GM21717 (cell line): Measurements from ENCODE around the gene IGDCC3.

Experiments
- ATAC-seq: cut with Tn5 transposase; IDR thresholded peaks from one replicate; pipeline ENCODE4 v1.9.1; 2021; ENCODE audit warnings: mild to moderate bottlenecking, moderate library complexity; ENCODE audit not compliant: unreplicated experiment

Gene IGDCC3

DNA sequence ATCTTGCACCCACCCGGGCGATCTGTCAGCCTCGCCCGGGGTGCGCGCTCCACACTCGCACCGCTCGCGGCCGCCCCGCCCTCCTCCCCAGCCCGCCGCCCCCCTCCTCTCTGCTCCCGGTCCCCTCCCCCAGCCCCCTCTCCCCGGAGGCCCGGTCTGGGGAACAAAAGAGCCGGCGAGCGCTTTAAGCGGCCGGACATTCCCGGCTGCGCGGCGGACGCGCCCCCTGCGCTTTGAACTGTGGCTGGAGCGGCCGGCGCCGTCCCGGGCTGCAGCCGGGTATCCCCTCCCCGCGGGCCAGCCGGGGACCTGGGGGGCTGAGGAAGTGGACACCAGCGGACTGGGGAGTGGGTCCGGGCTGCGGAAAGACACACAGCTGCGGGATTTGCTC is at the start of gene IGDCC3:
IGDCC3 (minus strand) TSS at position 27 of the 391 bp plus-strand sequence. CDS start 214 bp downstream, outside the sequence.
- ATAC-seq: no peak

DNA sequence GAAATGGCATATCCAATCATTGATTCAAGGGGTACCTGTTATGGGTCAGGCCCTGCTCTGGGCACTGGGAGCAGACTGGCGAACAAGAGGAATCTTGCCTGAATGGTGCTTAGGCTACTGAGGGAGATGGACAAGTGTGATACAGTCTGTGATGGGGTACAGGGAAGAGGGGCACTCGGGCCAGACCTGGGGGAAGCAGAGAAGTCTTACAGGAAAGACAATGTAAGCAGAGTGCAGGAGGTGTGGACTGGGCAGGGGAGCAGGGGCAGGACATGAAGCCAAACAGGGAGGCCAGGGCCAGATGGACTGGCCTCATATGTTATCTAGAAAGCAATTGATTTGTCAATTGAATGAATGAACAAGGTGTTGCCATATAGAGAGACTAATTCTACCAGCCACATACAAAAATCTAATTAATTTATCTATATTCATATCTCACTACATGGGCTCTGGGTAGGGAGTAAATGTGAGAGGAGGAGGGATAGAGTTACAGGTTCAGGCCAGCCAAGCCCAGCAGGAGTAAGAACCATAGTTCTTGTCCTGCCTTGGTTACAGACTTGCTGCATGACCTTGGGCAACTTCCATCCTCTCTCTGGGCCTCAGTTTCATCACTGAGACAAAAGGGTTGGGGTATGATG is 48.5 kb upstream of the IGDCC3 start:
- no peak for ATAC-seq

- ATAC-seq: no peak
Observed at GRCh38 chr15:65424683-65425082, 46.9 kb upstream of the IGDCC3 start.

- ATAC-seq: no peak
Observed at GRCh38 chr15:65423976-65424679, 46.3 kb upstream of the IGDCC3 start.

DNA sequence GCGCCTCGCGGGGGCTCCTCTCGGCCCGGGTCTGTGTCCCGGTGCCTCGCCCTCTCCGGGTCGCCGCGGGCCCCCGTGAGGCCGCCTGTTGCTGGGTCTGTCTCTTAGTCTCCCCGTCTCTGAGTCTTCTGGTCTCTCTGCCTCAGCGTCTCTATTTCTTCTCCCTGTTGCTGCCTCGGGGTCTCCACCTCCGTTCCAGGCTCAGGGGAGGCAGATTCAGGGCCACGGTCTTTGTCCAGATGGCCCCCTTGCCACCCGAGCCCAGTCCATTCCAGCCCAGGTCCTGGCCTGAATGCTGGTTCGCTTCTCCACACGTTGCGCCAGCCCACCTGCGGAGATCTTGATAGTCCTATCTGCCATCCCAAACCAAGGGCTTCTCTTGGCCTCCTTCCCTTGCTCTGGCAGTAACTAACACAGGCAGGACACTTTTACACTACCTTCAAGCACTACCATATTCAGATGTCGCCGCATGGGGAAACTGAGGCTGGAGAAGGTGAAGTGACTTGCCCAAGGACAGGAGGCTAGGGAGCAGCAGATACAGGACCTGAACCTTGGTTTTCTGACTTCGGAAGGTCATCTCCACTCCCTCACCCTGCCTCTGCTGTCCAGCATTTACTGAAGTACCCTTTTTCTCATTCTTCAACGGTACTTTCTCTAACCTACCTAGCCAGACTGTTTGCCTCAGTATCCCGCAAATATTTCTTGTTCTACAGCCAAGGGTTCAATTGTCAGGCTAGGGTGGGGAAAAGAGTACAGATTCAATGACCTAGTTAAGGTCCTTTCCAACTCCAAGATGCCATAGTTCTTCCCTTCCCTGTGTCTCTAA is 45.6 kb upstream of the IGDCC3 start:
- ATAC-seq: no peak

GRCh38 chr15:65421360-65422215 is 43.8 kb upstream of the IGDCC3 start:
- no peak for ATAC-seq

DNA sequence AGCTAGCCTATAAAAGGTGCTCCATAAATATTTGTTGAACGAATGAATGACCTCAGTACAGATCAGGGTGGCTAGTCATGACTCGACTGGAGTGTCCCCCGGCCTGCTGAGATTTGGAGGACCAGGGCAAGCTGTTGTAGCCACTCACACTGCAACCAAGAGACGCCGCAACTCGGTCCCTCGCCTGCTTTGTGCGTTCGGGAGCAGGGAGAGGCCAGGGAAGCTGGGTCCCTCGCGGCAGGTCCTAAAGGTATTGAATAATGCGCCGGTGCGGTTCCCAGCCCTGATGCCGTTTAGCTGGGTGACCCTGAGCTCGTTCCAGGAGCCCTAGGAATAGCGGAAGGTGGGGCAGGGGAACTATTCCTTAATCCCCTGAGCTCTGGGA is 43.2 kb upstream of the IGDCC3 start:
- ATAC-seq: no peak

GRCh38 chr15:65418596-65418995 is 40.8 kb upstream of the IGDCC3 start:
- no peak for ATAC-seq

GRCh38 chr15:65416845-65417416 is 39.1 kb upstream of the IGDCC3 start:
- no peak for ATAC-seq

DNA sequence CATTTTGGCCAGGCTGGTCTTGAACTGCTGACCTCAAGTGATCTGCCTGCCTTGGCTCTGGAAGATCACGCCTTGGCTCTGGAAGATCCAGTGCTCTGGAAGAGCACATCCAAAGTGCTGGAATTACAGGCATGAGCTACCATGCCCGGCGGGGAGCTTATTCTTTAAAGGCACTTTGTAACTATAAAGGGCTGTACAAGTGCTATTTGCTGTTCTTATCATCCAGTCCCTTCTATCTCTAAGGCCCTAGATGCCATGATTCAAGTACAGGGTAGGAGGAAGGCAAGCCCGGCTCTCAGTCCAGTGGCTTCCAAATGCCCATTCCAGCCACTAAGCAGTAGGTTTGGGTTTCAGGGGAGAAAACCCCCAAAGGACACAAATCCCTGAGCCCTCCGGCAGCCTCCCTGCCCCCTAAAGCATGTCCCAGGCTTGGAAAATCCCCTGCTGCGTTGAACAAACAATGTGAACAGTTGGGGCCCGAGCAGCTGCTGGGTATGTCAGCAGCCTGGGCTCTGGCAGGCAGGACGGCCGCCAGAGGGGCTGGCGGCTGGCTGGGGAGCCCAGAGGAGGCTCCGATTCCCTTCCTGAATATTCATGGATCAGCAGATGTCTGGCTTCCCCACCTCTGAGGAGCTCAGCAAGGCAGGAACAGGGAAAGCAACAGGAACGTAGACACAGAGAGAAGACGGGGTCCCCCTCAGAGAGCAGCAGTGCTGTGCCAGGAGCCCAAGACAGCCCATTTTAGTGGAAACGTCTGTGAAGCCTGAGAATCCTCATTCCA is 37.2 kb upstream of the IGDCC3 start:
- ATAC-seq: no peak

DNA sequence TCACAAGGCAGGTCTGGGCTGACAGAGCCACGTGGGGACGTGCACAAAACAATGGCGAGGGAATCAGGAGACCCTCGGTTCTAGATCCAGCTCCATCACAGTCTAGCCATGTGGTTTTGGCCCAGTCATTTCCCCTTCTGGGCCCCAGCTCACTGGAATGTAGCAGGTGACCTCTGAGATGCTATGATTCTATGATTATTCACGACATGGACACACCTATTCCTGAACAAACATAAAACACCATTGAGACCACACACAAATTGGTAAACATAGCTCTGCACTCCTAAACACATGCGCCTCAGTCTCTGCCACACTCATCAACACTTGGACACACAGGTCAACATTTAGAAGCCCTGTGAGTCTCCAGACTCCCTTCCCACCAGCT is 36.0 kb upstream of the IGDCC3 start:
- no peak for ATAC-seq

GRCh38 chr15:65413051-65413759 is 35.4 kb upstream of the IGDCC3 start:
- no peak for ATAC-seq

DNA sequence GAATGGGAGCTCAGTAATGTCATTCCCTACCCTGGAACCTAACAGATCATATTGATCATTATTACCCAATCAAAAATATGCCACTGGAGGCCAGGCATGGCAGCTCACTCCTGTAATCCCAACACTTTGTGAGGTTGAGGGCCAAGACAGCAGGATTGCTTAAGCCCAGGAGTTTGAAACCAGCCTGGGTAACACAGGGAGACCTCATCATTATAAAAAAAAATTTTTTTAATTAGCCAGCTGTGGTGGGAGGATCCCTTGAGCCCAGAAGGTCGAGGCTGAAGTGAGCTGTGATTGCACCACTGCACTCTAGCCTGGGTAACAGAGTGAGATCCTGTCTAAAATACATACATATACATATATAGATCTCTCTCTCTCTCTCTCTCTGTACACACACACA is 34.8 kb upstream of the IGDCC3 start:
- ATAC-seq: no peak

DNA sequence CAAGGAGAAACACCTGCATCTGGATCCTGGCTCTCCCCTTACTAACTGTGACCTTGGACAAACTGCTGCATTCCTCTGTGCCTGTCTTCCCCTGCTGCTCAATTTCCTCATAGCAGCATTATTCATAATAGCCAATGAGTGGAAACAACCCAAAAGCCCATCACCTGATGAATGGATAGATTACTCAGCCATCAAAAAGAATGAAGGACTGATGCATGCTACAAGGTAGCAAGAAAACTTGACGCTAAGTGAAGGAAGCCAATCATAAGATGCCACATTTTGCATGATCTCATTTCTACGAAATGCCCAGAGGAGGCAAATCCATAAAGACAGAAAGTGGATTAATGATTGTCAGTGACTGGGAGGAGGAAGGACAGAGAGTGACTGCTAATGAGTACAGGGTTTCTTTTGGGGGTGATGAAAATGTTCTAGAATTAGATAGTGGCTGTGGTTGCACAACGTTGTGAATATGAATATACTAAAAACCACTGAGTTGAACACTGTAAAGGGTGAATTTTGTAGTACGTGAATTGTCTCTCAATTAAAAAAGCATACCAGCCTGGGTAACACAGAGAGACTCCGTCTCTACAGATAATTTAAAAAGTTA is 33.8 kb upstream of the IGDCC3 start:
- no peak for ATAC-seq

DNA sequence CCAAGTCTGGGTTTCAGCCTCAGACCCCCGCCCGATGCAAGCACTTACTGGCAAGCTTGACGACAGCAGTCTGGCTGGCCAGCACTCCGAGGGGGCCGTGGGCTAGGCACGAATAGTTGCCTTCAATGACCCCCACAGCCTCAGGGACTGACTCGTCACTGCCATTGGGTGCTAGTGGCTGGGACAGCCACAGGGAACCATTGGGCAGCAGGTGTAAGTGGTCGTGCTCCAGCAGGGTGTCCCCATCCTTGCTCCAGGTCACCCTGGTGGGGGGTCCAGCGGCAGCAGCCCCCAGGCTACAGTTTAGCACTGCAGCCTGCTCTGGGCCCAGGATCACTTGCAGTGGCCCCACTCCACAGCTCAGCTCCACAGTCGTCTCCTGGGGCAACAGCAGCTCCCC is 33.2 kb upstream of the IGDCC3 start:
- ATAC-seq: no peak

- no peak for ATAC-seq
Observed at GRCh38 chr15:65410036-65410435, 32.2 kb upstream of the IGDCC3 start.

- ATAC-seq: no peak
Observed at GRCh38 chr15:65409036-65409631, 31.3 kb upstream of the IGDCC3 start.

DNA sequence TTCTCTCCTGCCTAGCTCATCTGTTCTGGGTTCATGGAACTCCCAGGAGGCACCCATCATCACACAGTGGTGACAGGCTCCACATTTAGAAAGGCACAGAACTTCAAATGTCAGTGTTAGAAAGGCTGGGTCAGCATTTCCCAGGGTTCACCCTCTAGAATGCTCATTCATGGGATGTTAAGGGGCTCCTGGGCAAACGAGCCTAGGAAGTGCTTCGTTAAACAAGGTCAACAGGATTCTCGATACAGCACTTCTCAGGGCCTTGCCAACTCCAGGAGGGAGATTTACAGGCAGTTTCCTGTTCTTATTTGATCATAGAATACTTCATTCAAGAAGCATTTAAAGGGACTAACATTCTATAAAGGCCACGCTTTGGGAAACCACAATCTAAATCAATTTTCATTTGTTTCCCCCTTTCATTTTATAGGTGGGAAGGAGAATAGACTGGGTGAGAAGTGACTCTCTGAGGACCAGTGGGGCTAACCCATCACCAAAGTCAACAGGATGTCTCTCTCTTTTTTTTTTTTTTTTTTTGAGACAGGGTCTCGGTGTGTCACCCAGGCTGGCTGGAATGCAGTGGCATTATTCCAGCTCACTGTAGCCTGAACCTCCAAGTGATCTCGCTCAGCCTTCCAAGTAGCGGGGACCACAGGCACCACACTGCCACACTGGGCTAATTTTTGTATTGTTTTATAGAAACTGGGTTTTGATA is 30.7 kb upstream of the IGDCC3 start:
- ATAC-seq: no peak
